Natural killer cell (primary cell): Measurements from ENCODE around the gene DTNB. TPM values are rescaled to one million over a fixed set of nuclear protein-coding genes. Genes with fewer than 3 reads are reported as not detected.

Source experiments
- ATAC-seq, 3 donors: fragments of 150-1000 bp in 2 of 3; fragments of 200-7000 bp in 1 of 3; cut with Tn5 transposase; 1 replicate in 1 of 3; 2 replicates in 2 of 3; pipeline ENCODE4 v1.10.0; 2021; ENCODE audit warnings: mild to moderate bottlenecking in 2 of 3, moderate library complexity in 2 of 3
- DNase-seq, 2 donors: peaks; one replicate each; pipeline versions ENCODE4 v3.0.0 to v3.0.0-alpha.2; 2013 to 2021; ENCODE audit warnings: mixed read lengths in 1 of 2
- H3K27ac ChIP-seq: one replicate; pipeline ENCODE4 v1.5.1; 2013; ENCODE audit warnings: mild to moderate bottlenecking, low read length
- H3K27me3 ChIP-seq: one replicate; pipeline ENCODE4 v1.6.1; 2013; ENCODE audit warnings: low read length; ENCODE audit not compliant: control insufficient read depth, insufficient read depth
- H3K36me3 ChIP-seq: one replicate; pipeline ENCODE4 v1.6.1; 2013; ENCODE audit warnings: low read length; ENCODE audit not compliant: control insufficient read depth, insufficient read depth
- H3K4me1 ChIP-seq: one replicate; pipeline ENCODE4 v1.6.1; 2013; ENCODE audit warnings: low read length; ENCODE audit not compliant: control insufficient read depth, insufficient read depth
- H3K4me3 ChIP-seq: one replicate; pipeline ENCODE4 v1.5.1; 2013; ENCODE audit warnings: low read length
- H3K9me3 ChIP-seq: one replicate; pipeline ENCODE4 v1.6.1; 2013; ENCODE audit warnings: low read length; ENCODE audit not compliant: control insufficient read depth, insufficient read depth
- H3K27ac Mint-ChIP-seq, 2 donors: one replicate each; pipeline ENCODE4 v1.8.0; 2022; ENCODE audit warnings: mild to moderate bottlenecking in 2 of 2, mixed read lengths in 2 of 2, moderate library complexity in 1 of 2
- H3K27me3 Mint-ChIP-seq, 2 donors: one replicate each; pipeline ENCODE4 v1.8.0; 2022; ENCODE audit warnings: low read depth in 2 of 2, mixed read lengths in 2 of 2
- H3K36me3 Mint-ChIP-seq: one replicate; pipeline ENCODE4 v1.8.0; 2022; ENCODE audit warnings: mixed read lengths
- H3K4me1 Mint-ChIP-seq, 2 donors: one replicate each; pipeline ENCODE4 v1.8.0; 2022; ENCODE audit warnings: mixed read lengths in 2 of 2
- H3K4me3 Mint-ChIP-seq: one replicate; pipeline ENCODE4 v1.8.0; 2022; ENCODE audit warnings: mild to moderate bottlenecking, moderate library complexity, mixed read lengths
- H3K9me3 Mint-ChIP-seq, 2 donors: one replicate each; pipeline ENCODE4 v1.8.0; 2022; ENCODE audit warnings: mixed read lengths in 2 of 2
- WGBS: methylation state at CpG from one replicate; pipeline ENCODE4 v1.1.7; 2013; ENCODE audit warnings: missing lambda C conversion rate; ENCODE audit not compliant: insufficient coverage; 5-methylcytosine and 5-hydroxymethylcytosine counted together
- intact Hi-C: fragments of 100-400 bp; cut with micrococcal nuclease; formaldehyde crosslinking; loops from one replicate; pipeline ENCODE4 v1.14.2; 2022
- total RNA-seq, 4 donors: library from RNA; stranded (reverse); fragments of 120-200 nt in 1 of 4; gene quantifications; one replicate each; pipeline versions ENCODE4 v1.2.3 to v1.2.4, GENCODE V29; 2013 to 2022
- TF ChIP-seq, protein P1 (sequence below): fragments of 200-600 bp; IDR thresholded peaks from one replicate; pipeline ENCODE4 v1.8.0; 2022; ENCODE audit warnings: antibody characterized with exemption

The DTNB gene
- total RNA-seq, 3 donors from 2014 or later (not counting 1 experiment from before 2014, with no cell fraction given): 20.8 to 33.7 (median 23.6) TPM

DNA sequence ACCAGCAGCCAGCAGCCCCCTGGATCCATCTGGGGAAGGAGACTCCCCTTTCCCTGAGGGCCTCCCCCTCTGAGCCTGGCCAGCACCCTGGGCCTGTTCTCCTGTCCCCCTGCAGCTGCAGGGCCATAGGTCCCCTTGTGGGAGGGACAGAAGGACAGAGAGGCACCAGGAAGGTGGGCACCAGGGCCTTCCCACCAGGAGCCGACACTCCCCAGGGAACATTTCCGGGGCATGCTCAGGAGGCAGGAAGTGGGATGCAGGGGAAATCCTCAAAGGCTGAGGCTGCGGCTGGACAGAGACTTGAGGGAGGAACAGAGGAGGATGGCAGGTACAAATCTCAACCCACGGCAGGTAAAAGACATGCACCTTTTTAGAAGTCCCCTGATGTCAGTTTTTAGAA is 317.3 kb downstream of the DTNB start:
- TF ChIP-seq, protein P1, sequence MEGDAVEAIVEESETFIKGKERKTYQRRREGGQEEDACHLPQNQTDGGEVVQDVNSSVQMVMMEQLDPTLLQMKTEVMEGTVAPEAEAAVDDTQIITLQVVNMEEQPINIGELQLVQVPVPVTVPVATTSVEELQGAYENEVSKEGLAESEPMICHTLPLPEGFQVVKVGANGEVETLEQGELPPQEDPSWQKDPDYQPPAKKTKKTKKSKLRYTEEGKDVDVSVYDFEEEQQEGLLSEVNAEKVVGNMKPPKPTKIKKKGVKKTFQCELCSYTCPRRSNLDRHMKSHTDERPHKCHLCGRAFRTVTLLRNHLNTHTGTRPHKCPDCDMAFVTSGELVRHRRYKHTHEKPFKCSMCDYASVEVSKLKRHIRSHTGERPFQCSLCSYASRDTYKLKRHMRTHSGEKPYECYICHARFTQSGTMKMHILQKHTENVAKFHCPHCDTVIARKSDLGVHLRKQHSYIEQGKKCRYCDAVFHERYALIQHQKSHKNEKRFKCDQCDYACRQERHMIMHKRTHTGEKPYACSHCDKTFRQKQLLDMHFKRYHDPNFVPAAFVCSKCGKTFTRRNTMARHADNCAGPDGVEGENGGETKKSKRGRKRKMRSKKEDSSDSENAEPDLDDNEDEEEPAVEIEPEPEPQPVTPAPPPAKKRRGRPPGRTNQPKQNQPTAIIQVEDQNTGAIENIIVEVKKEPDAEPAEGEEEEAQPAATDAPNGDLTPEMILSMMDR: no peak
- Mint-ChIP-seq H3K27me3 (peaks cover 0 to 8% of the 10 kb centered on the region in 2 donors), H3K36me3 (no peaks in the 10 kb centered on the region), H3K4me3 (no peak overlapping the region), H3K4me1 (no peaks in the 10 kb centered on the region), H3K27ac (no peak overlapping the region), H3K9me3 (no peaks in the 10 kb centered on the region)
- Histone ChIP-seq H3K4me1 (no peaks in the 10 kb centered on the region), H3K36me3 (no peaks in the 10 kb centered on the region), H3K27me3 (no peaks in the 10 kb centered on the region), H3K9me3 (no peaks in the 10 kb centered on the region), H3K4me3 (no peak overlapping the region), H3K27ac (no peak overlapping the region)
- no peak for ATAC-seq
- 73% methylated on average over 4 of the region's 4 CpGs for WGBS
- intact Hi-C loops: no loop called here
- DNase-seq: no peak

DNA sequence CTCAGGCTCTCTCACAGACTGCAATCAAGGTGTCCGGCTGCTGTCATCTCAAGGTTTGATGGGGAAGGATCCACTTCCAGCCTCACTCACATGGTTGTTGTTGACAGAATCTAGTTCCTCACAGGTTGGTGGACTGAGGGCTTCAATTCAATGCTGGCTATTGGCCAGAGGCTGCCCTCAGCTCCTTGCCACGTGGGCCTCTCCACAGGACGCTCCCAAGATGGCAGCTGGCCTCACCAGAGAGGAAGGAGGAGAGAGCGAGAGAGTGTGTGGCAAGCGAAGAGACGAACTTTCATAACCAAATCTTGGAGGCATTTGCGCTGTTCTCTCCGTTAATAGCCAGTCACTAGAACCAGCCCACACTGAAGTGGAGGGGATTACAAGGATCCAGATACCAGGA is 318.1 kb downstream of the DTNB start:
- ATAC-seq: no peak
- TF ChIP-seq, protein P1: no peak

DNA sequence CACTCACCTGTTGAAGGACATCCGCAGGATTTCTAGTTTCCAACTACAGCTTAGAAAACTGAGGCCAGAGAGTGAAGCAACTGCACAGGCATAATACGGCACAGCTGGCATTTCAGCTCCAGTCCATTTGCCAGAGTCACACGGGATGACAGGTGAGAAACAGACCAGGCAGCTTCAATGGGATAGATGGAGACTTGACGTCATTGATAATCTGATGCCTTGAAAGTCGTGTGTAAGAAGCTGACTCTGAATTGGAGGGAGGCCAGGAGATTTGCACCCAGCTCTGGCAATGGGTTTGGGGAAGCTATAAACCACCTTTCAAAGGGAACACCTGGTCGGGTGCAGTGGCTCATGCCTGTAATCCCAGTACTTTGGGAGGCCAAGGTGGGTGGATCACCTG is 319.3 kb downstream of the DTNB start:
- TF ChIP-seq, protein P1: no peak
- Mint-ChIP-seq H3K27ac (no peak overlapping the region), H3K4me1 (no peaks in the 10 kb centered on the region), H3K36me3 (no peaks in the 10 kb centered on the region), H3K9me3 (no peaks in the 10 kb centered on the region), H3K4me3 (no peak overlapping the region), H3K27me3 (peaks cover 0 to 8% of the 10 kb centered on the region in 2 donors)
- Histone ChIP-seq H3K27me3 (no peaks in the 10 kb centered on the region), H3K9me3 (no peaks in the 10 kb centered on the region), H3K36me3 (no peaks in the 10 kb centered on the region), H3K27ac (no peak overlapping the region), H3K4me3 (no peak overlapping the region), H3K4me1 (no peaks in the 10 kb centered on the region)
- 87% methylated on average over 6 of the region's 6 CpGs for WGBS
- DNase-seq (no peak), ATAC-seq (no peak)
- intact Hi-C loops: no loop called here

More for the DNA sequence above, 318.1 kb downstream of the DTNB start:
- peaks cover 0 to 8% of the 10 kb centered on the region in 2 donors for H3K27me3 Mint-ChIP-seq
- intact Hi-C loops: no loop called here
- no peak overlapping the region for H3K27ac Mint-ChIP-seq
- H3K27ac ChIP-seq: no peak overlapping the region
- H3K4me1 Mint-ChIP-seq: no peaks in the 10 kb centered on the region
- no peak for DNase-seq
- no peaks in the 10 kb centered on the region for H3K9me3 ChIP-seq
- H3K27me3 ChIP-seq: no peaks in the 10 kb centered on the region
- no peaks in the 10 kb centered on the region for H3K36me3 Mint-ChIP-seq
- H3K36me3 ChIP-seq: no peaks in the 10 kb centered on the region
- 91% methylated on average over 8 of the region's 8 CpGs for WGBS
- H3K4me3 ChIP-seq: no peak overlapping the region
- no peaks in the 10 kb centered on the region for H3K4me1 ChIP-seq
- H3K9me3 Mint-ChIP-seq: no peaks in the 10 kb centered on the region
- H3K4me3 Mint-ChIP-seq: no peak overlapping the region

DNA sequence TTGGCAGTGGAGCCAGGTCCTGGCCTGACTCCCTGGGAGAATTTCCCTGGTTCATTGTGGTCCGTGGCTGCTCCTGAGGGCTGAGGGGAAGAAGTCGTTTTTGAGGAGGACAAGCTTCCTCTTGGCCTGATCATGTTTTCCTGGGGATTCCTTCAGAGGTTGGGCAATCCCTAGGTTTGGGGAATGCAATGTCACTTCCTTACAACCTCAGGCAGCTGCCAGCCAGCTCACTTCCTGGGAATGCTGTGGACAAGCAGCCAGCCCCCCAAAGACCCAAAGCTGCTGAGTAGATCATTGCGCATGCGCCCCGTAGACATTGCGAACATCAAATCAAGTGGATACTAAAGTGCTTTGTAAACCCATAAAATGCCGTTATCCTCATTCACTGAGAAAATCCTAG is 324.0 kb downstream of the DTNB start:
- no peaks in the 10 kb centered on the region for H3K9me3 ChIP-seq
- TF ChIP-seq, protein P1: no peak
- H3K27ac Mint-ChIP-seq: no peak overlapping the region
- H3K4me3 ChIP-seq: no peak overlapping the region
- no peaks in the 10 kb centered on the region for H3K36me3 Mint-ChIP-seq
- no peaks in the 10 kb centered on the region for H3K36me3 ChIP-seq
- DNase-seq: no peak
- no peak overlapping the region for H3K4me3 Mint-ChIP-seq
- no peaks in the 10 kb centered on the region for H3K27me3 ChIP-seq
- H3K4me1 Mint-ChIP-seq: no peaks in the 10 kb centered on the region
- no peaks in the 10 kb centered on the region for H3K4me1 ChIP-seq
- WGBS: 85% methylated on average over 7 of the region's 7 CpGs
- intact Hi-C loops: no loop called here
- H3K9me3 Mint-ChIP-seq: no peaks in the 10 kb centered on the region
- no peak for ATAC-seq
- H3K27me3 Mint-ChIP-seq: peaks cover 0 to 3% of the 10 kb centered on the region in 2 donors
- H3K27ac ChIP-seq: no peak overlapping the region
